SK-N-SH (cell line): ENCODE measurements around the gene GPR132. TPM values are rescaled to one million over a fixed set of nuclear protein-coding genes. Genes with fewer than 3 reads are reported as not detected.

Source experiments
- CTCF ChIA-PET: fragments of 300-600, 350-600 bp; formaldehyde crosslinking; extraction: SDS; loops from one replicate; lab custom pipeline; 2021; lab: Yijun Ruan, JAX
- POLR2A ChIA-PET: fragments of 350-600 bp; sonication (Branson Sonifier 250); formaldehyde crosslinking; extraction: SDS; loops from one replicate; lab custom pipeline; 2020; ENCODE audit warnings: antibody characterized with exemption, inconsistent platforms; lab: Yijun Ruan, JAX
- DNase-seq: peaks from one replicate; pipeline ENCODE4 v3.0.0; 2012
- H2AFZ ChIP-seq: fragments of 200-600 bp; sonication (generic); 2 replicates; pipeline ENCODE4 v1.8.1; 2016; ENCODE audit warnings: antibody characterized with exemption, mild to moderate bottlenecking, low read depth
- H3F3A ChIP-seq: fragments of 200-600 bp; sonication (generic); replicated peaks from 2 replicates; pipeline ENCODE3; 2016; ENCODE audit warnings: antibody characterized with exemption, mild to moderate bottlenecking; ENCODE audit not compliant: insufficient read depth
- H3K27ac ChIP-seq, 2 experiments: fragments of 200-500 bp in 1 of 2; fragments of 200-600 bp in 1 of 2; sonication (Bioruptor generic) in 1 of 2; sonication (generic), shearing (Covaris generic) in 1 of 2; 2 replicates each; pipeline versions ENCODE4 v1.5.1 to v1.6.1; 2014 to 2016; ENCODE audit warnings: low read depth in 2 of 2, inconsistent platforms in 1 of 2, low read length in 1 of 2, mild to moderate bottlenecking in 1 of 2, mixed read lengths in 1 of 2
- H3K27me3 ChIP-seq: fragments of 200-600 bp; sonication (generic), shearing (Covaris generic); 2 replicates; pipeline ENCODE4 v1.6.1; 2016; ENCODE audit warnings: mixed run types; ENCODE audit not compliant: insufficient read depth
- H3K36me3 ChIP-seq, 2 experiments: fragments of 200-500 bp in 1 of 2; fragments of 200-600 bp in 1 of 2; sonication (Bioruptor generic) in 1 of 2; sonication (generic) in 1 of 2; replicated peaks in 1 of 2; 2 replicates each; pipeline versions ENCODE3 to v1.5.1; 2014 to 2016; ENCODE audit warnings: low read length in 1 of 2, mild to moderate bottlenecking in 1 of 2; ENCODE audit not compliant: insufficient read depth in 2 of 2, control insufficient read depth in 1 of 2
- H3K4me1 ChIP-seq, 2 experiments: fragments of 200-500 bp in 1 of 2; fragments of 200-600 bp in 1 of 2; sonication (Bioruptor generic) in 1 of 2; sonication (generic), shearing (Covaris generic) in 1 of 2; 2 replicates each; pipeline versions ENCODE4 v1.5.1 to v1.6.1; 2014 to 2016; ENCODE audit warnings: low read depth in 1 of 2, low read length in 1 of 2, mixed run types in 1 of 2; ENCODE audit not compliant: insufficient read depth in 2 of 2, control insufficient read depth in 1 of 2
- H3K4me2 ChIP-seq: fragments of 200-600 bp; sonication (generic), shearing (Covaris generic); 2 replicates; pipeline ENCODE4 v1.6.1; 2017; ENCODE audit warnings: mixed run types
- H3K4me3 ChIP-seq, 2 experiments: fragments of 200-500 bp in 1 of 2; fragments of 200-600 bp in 1 of 2; sonication (Bioruptor generic) in 1 of 2; sonication (generic), shearing (Covaris generic) in 1 of 2; 2 replicates each; pipeline versions ENCODE4 v1.5.1 to v1.8.1; 2014 to 2016; ENCODE audit warnings: low read depth in 2 of 2, inconsistent platforms in 1 of 2, low read length in 1 of 2, mild to moderate bottlenecking in 1 of 2, mixed read lengths in 1 of 2, moderate library complexity in 1 of 2
- H3K79me2 ChIP-seq: fragments of 200-600 bp; sonication (generic); 2 replicates; pipeline ENCODE4 v1.8.1; 2017; ENCODE audit warnings: mild to moderate bottlenecking; ENCODE audit not compliant: insufficient read depth
- H3K9ac ChIP-seq: fragments of 200-600 bp; sonication (generic); 2 replicates; pipeline ENCODE4 v1.6.1; 2017; ENCODE audit warnings: mixed run types
- H3K9me2 ChIP-seq: fragments of 200-600 bp; sonication (generic); 2 replicates; pipeline ENCODE4 v1.6.1; 2017; ENCODE audit warnings: mixed run types
- H3K9me3 ChIP-seq: fragments of 200-600 bp; sonication (generic); 2 replicates; pipeline ENCODE4 v1.6.1; 2017; ENCODE audit warnings: mixed run types, mild to moderate bottlenecking, moderate library complexity
- H4K20me1 ChIP-seq: fragments of 200-600 bp; sonication (generic); 2 replicates; pipeline ENCODE4 v1.6.1; 2017; ENCODE audit warnings: mild to moderate bottlenecking, mixed run types; ENCODE audit not compliant: insufficient read depth
- CTCF ChIP-seq: fragments of 200-600 bp; sonication (generic); IDR thresholded peaks from 2 replicates; pipeline ENCODE4 v1.6.1; 2017; ENCODE audit warnings: antibody characterized with exemption, mild to moderate bottlenecking, moderate library complexity
- EZH2phosphoT487 ChIP-seq: fragments of 200-600 bp; sonication (generic); IDR thresholded peaks from 2 replicates; pipeline ENCODE4 v1.6.1; 2017; ENCODE audit warnings: low read depth, mixed run types, mild to moderate bottlenecking, antibody characterized with exemption, moderate library complexity, borderline replicate concordance
- FOXM1 ChIP-seq: IDR thresholded peaks from 2 replicates; pipeline ENCODE4 v1.4.0; 2012; ENCODE audit warnings: low read depth, mild to moderate bottlenecking
- GABPA ChIP-seq: IDR thresholded peaks from 2 replicates; pipeline ENCODE4 v1.4.0; 2012; ENCODE audit warnings: low read depth, mild to moderate bottlenecking
- GATA2 ChIP-seq: sonication (generic); formaldehyde crosslinking; IDR thresholded peaks from 2 replicates; pipeline ENCODE4 v1.5.0; 2020; ENCODE audit warnings: mild to moderate bottlenecking, missing genetic modification reagents
- MAX ChIP-seq: IDR thresholded peaks from 2 replicates; pipeline ENCODE4 v1.4.0; 2012; ENCODE audit warnings: low read depth
- NFIC ChIP-seq: IDR thresholded peaks from 2 replicates; pipeline ENCODE4 v1.4.0; 2012; ENCODE audit warnings: borderline replicate concordance
- NRF1 ChIP-seq: IDR thresholded peaks from 2 replicates; pipeline ENCODE4 v1.6.1; 2012; ENCODE audit warnings: low read depth, mild to moderate bottlenecking, low read length
- REST ChIP-seq: IDR thresholded peaks from 2 replicates; pipeline ENCODE4 v1.6.1; 2012; ENCODE audit warnings: mild to moderate bottlenecking, low read depth, low read length, moderate library complexity
- SMC3 ChIP-seq: IDR thresholded peaks from 2 replicates; pipeline ENCODE4 v1.6.1; 2012; ENCODE audit warnings: low read depth, low read length, improper control_type of control experiment
- TCF12 ChIP-seq: IDR thresholded peaks from 2 replicates; pipeline ENCODE4 v1.4.0; 2012
- TEAD4 ChIP-seq: IDR thresholded peaks from 2 replicates; pipeline ENCODE4 v1.4.0; 2012; ENCODE audit warnings: mild to moderate bottlenecking, borderline replicate concordance; ENCODE audit not compliant: insufficient read depth
- USF2 ChIP-seq: fragments of 150-350 bp; IDR thresholded peaks from 2 replicates; pipeline ENCODE4 v1.6.1; 2017; ENCODE audit warnings: antibody characterized with exemption, low read length, low read depth, borderline replicate concordance
- ZBTB33 ChIP-seq: IDR thresholded peaks from 2 replicates; pipeline ENCODE4 v1.4.0; 2012; ENCODE audit warnings: low read depth, borderline replicate concordance
- WGBS: methylation state at CpG from one replicate; pipeline ENCODE4 v1.1.6; 2017; ENCODE audit warnings: low lambda C conversion rate; 5-methylcytosine and 5-hydroxymethylcytosine counted together
- polyA plus RNA-seq, 3 experiments: library from polyadenylated mRNA; depleted of rRNA; stranded (reverse); fragments of >200 nt; gene quantifications; 2 replicates each; pipeline ENCODE4 v1.2.3, GENCODE V29; 2012

The GPR132 gene
- polyA plus RNA-seq, 1 of the 3 experiments (the other 2 are of a cell fraction), result not detected

- TF ChIP-seq REST (no peak), NRF1 (no peak), USF2 (no peak), TEAD4 (no peak)
- TF ChIP-seq, all 33 proteins: peak for 0
These were observed 12.4 kb upstream of the GPR132 start (continued) for GRCh38 chr14:105077649-105077995.

- Histone ChIP-seq H2AFZ (no peak overlapping the region), H3K9ac (no peak overlapping the region), H3K4me3 (no peak overlapping the region), H3F3A (no peaks in the 10 kb centered on the region), H3K79me2 (no peaks in the 10 kb centered on the region)
- WGBS, result 77% methylated on average over 11 of the region's 18 CpGs
- TF ChIP-seq FOXM1 (no peak), GATA2 (no peak), GABPA (no peak)
- TF ChIP-seq, all 33 proteins: peak for 0
- DNase-seq, result no peak
- Histone ChIP-seq H3K4me1 (peaks cover 0 to 8% of the 10 kb centered on the region in 2 experiments; a peak in 1 of 4 replicates), H4K20me1 (no peaks in the 10 kb centered on the region), H3K36me3 (no peaks in the 10 kb centered on the region), H3K27ac (no peak overlapping the region), H3K9me3 (no peaks in the 10 kb centered on the region), H3K27me3 (no peaks in the 10 kb centered on the region), H3K9me2 (no peaks in the 10 kb centered on the region), H3K4me2 (no peak overlapping the region)
- ChIA-PET POLR2A (interaction anchor here (0.6 kb wide), 1 partner anchor 322 kb away, joined by 5 read pairs; no protein-coding TSS in a partner anchor), CTCF (interaction anchor here (2.9 kb wide), 1 partner anchor 13 kb away, joined by 12 read pairs; no protein-coding TSS in a partner anchor)
These were observed 11.8 kb upstream of the GPR132 start for GRCh38 chr14:105076805-105077648.

- Histone ChIP-seq H2AFZ (no peak overlapping the region), H3K4me1 (peaks cover 0 to 8% of the 10 kb centered on the region in 2 experiments; a peak in 1 of 4 replicates), H3F3A (no peaks in the 10 kb centered on the region), H3K79me2 (no peaks in the 10 kb centered on the region), H3K36me3 (no peaks in the 10 kb centered on the region), H3K27me3 (no peaks in the 10 kb centered on the region), H3K9ac (no peak overlapping the region), H3K4me3 (no peak overlapping the region), H3K27ac (no peak overlapping the region), H4K20me1 (no peaks in the 10 kb centered on the region), H3K9me3 (no peaks in the 10 kb centered on the region), H3K9me2 (no peaks in the 10 kb centered on the region), H3K4me2 (no peak overlapping the region)
- POLR2A ChIA-PET, result interaction anchor here (0.6 kb wide), 1 partner anchor 323 kb away, joined by 5 read pairs; no protein-coding TSS in a partner anchor
- CTCF ChIA-PET, result interaction anchor here (2.2 to 6.1 kb wide), 4 partner anchors 10 to 101 kb away, joined by 10 to 42 read pairs (median 24); no protein-coding TSS in a partner anchor
- DNase-seq, result no peak
- 76% methylated on average over 11 of the region's 16 CpGs for WGBS
- no peak for TF ChIP-seq ZBTB33
- no peak for TF ChIP-seq NFIC
- no peak for TF ChIP-seq CTCF
- no peak for TF ChIP-seq SMC3
- TF ChIP-seq TCF12, result no peak
- TF ChIP-seq MAX, result no peak
- TF ChIP-seq EZH2phosphoT487, result no peak
These were observed 11.1 kb upstream of the GPR132 start for GRCh38 chr14:105076296-105076804.
